ENCODE measurements around the gene SLC40A1. TPM values are rescaled to one million over a fixed set of nuclear protein-coding genes. Genes with fewer than 3 reads are reported as not detected.

The SLC40A1 gene
- polyA plus RNA-seq, 1 donor from 2014 or later = 12.6 TPM

DNA sequence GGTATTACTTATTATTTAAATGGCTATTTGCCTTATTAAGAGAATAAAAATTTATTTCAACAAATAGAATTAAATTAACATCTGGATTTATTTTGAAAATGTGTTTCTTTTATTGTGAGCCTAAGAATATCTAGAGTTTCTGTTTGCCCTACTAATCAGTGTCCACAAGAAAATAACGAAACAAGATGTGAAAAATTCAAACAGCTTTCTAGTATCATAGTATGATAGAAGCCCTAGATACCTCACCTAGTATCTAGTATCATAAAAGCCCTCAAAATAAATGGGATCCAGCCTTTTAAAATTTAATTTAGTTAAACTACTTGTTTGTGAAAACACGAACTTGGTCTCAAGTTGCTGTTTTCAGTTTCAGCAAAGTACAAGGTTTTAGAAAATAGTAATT, 13.7 kb upstream of the SLC40A1 start:
- Histone ChIP-seq H3K9me2 (ENCODE audit: insufficient read depth, low read length) (no peaks in the 10 kb centered on the region), H3K79me2 (replicated peaks; ENCODE audit: insufficient read depth, low read length) (no peaks in the 10 kb centered on the region)
- TF ChIP-seq MXI1 (conservative IDR thresholded peaks at IDR 0.05; ENCODE audit: poor library complexity, severe bottlenecking) (no peak), TAF1 (IDR thresholded peaks at IDR 0.05; ENCODE audit: low read depth) (no peak), SMC3 (conservative IDR thresholded peaks at IDR 0.05; ENCODE audit: poor library complexity) (no peak), EZH2 (IDR thresholded peaks at IDR 0.05; ENCODE audit: borderline replicate concordance, insufficient read depth, low read length, poor library complexity, severe bottlenecking) (no peak), RAD21 (conservative IDR thresholded peaks at IDR 0.05) (no peak)
- TF ChIP-seq, protein P1, sequence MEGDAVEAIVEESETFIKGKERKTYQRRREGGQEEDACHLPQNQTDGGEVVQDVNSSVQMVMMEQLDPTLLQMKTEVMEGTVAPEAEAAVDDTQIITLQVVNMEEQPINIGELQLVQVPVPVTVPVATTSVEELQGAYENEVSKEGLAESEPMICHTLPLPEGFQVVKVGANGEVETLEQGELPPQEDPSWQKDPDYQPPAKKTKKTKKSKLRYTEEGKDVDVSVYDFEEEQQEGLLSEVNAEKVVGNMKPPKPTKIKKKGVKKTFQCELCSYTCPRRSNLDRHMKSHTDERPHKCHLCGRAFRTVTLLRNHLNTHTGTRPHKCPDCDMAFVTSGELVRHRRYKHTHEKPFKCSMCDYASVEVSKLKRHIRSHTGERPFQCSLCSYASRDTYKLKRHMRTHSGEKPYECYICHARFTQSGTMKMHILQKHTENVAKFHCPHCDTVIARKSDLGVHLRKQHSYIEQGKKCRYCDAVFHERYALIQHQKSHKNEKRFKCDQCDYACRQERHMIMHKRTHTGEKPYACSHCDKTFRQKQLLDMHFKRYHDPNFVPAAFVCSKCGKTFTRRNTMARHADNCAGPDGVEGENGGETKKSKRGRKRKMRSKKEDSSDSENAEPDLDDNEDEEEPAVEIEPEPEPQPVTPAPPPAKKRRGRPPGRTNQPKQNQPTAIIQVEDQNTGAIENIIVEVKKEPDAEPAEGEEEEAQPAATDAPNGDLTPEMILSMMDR (IDR thresholded peaks at IDR 0.05; ENCODE audit: poor library complexity, severe bottlenecking) = no peak
- TF ChIP-seq, protein P2, sequence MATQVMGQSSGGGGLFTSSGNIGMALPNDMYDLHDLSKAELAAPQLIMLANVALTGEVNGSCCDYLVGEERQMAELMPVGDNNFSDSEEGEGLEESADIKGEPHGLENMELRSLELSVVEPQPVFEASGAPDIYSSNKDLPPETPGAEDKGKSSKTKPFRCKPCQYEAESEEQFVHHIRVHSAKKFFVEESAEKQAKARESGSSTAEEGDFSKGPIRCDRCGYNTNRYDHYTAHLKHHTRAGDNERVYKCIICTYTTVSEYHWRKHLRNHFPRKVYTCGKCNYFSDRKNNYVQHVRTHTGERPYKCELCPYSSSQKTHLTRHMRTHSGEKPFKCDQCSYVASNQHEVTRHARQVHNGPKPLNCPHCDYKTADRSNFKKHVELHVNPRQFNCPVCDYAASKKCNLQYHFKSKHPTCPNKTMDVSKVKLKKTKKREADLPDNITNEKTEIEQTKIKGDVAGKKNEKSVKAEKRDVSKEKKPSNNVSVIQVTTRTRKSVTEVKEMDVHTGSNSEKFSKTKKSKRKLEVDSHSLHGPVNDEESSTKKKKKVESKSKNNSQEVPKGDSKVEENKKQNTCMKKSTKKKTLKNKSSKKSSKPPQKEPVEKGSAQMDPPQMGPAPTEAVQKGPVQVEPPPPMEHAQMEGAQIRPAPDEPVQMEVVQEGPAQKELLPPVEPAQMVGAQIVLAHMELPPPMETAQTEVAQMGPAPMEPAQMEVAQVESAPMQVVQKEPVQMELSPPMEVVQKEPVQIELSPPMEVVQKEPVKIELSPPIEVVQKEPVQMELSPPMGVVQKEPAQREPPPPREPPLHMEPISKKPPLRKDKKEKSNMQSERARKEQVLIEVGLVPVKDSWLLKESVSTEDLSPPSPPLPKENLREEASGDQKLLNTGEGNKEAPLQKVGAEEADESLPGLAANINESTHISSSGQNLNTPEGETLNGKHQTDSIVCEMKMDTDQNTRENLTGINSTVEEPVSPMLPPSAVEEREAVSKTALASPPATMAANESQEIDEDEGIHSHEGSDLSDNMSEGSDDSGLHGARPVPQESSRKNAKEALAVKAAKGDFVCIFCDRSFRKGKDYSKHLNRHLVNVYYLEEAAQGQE (IDR thresholded peaks at IDR 0.05; ENCODE audit: borderline replicate concordance) = no peak

DNA sequence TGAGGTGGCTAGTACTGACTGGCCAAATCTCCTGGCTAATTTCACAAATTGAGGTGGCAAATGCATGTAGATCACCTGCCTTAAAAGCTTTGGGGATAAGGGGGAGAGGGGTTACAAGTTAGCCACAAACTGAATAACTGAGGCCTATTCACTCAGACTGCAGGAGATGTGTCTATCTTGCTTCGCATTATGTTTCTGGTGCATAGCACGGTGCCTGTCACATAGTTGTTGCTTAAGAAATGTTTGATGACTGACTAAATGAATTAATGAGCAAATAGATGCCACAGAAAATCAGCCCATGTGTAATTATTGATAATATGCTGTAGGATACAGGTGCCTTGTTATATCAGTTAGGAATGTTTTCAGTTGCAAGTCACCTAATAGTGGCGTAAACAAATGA, 12.5 kb upstream of the SLC40A1 start:
- Histone ChIP-seq H3K9me2 (ENCODE audit: insufficient read depth, low read length) (no peaks in the 10 kb centered on the region), H3K9me3 (ENCODE audit: low read length) (no peaks in the 10 kb centered on the region), H3K36me3 (ENCODE audit: insufficient read depth, low read length) (no peaks in the 10 kb centered on the region), H3K79me2 (replicated peaks; ENCODE audit: insufficient read depth, low read length) (no peaks in the 10 kb centered on the region), H3F3A (ENCODE audit: insufficient read depth, low read length, poor library complexity, severe bottlenecking) (no peaks in the 10 kb centered on the region), H3K9ac (ENCODE audit: low read length) (no peak overlapping the region), H3K4me3 (ENCODE audit: low read length) (no peak overlapping the region), H3K27me3 (ENCODE audit: insufficient read depth, low read depth, low read length) (no peaks in the 10 kb centered on the region), H3K4me2 (ENCODE audit: low read length) (no peak overlapping the region), H4K20me1 (ENCODE audit: insufficient read depth) (no peaks in the 10 kb centered on the region), H2AFZ (ENCODE audit: low read depth, low read length) (no peak overlapping the region), H3K27ac (ENCODE audit: low read length) (no peak overlapping the region)
- TF ChIP-seq POLR2AphosphoS5 (IDR thresholded peaks at IDR 0.05) (no peak), TAF1 (IDR thresholded peaks at IDR 0.05; ENCODE audit: low read depth) (no peak), MXI1 (conservative IDR thresholded peaks at IDR 0.05; ENCODE audit: poor library complexity, severe bottlenecking) (no peak), EP300 (conservative IDR thresholded peaks at IDR 0.05; ENCODE audit: poor library complexity, severe bottlenecking) (no peak), SMC3 (conservative IDR thresholded peaks at IDR 0.05; ENCODE audit: poor library complexity) (no peak), EZH2 (IDR thresholded peaks at IDR 0.05; ENCODE audit: borderline replicate concordance, insufficient read depth, low read length, poor library complexity, severe bottlenecking) (no peak), RAD21 (conservative IDR thresholded peaks at IDR 0.05) (no peak)
- TF ChIP-seq, protein P2 (IDR thresholded peaks at IDR 0.05; ENCODE audit: borderline replicate concordance) = no peak
- TF ChIP-seq, protein P1 (IDR thresholded peaks at IDR 0.05; ENCODE audit: poor library complexity, severe bottlenecking) = no peak

More for the DNA sequence above, 13.7 kb upstream of the SLC40A1 start:
- Histone ChIP-seq H3K9ac (ENCODE audit: low read length) (no peak overlapping the region), H2AFZ (ENCODE audit: low read depth, low read length) (no peak overlapping the region), H3K4me2 (ENCODE audit: low read length) (no peak overlapping the region), H3K27ac (ENCODE audit: low read length) (no peak overlapping the region), H3K9me3 (ENCODE audit: low read length) (no peaks in the 10 kb centered on the region), H3K4me3 (ENCODE audit: low read length) (no peak overlapping the region), H3F3A (ENCODE audit: insufficient read depth, low read length, poor library complexity, severe bottlenecking) (no peaks in the 10 kb centered on the region), H3K36me3 (ENCODE audit: insufficient read depth, low read length) (no peaks in the 10 kb centered on the region), H3K27me3 (ENCODE audit: insufficient read depth, low read depth, low read length) (no peaks in the 10 kb centered on the region), H4K20me1 (ENCODE audit: insufficient read depth) (no peaks in the 10 kb centered on the region)

Data from neural cell (in vitro differentiated cells).